ENCODE measurements around the gene CHRNB2.
"Not testable (repeated sequence)": the region's sequence is repeated elsewhere in the genome, so short reads cannot be mapped to it uniquely, and the experiment has no call there.

The CHRNB2 gene

DNA sequence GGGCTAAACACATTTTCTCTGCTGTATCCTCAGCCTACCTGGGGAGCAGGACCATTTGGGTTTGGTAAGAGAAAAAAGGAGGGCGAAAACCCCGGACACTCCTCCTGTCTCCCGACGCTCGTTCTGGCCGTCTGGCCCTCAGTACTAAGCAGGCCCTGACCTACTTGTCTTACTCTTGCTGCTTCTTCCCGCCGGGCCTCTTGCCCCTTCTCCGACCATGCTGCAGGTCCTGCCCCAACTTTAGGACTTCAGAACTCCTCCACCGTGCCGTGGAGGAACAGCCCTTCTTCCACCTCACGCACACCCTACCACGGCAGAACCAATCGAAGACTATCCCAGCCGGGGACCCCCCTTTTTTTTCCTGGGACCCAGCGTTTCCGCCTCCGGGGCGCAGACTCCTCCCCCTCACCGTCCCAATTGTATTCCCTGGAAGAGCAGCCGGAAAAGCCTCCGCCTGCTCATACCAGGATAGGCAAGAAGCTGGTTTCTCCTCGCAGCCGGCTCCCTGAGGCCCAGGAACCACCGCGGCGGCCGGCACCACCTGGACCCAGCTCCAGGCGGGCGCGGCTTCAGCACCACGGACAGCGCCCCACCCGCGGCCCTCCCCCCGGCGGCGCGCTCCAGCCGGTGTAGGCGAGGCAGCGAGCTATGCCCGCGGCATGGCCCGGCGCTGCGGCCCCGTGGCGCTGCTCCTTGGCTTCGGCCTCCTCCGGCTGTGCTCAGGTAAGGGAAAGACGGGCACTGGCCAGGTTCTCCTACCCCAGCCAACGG, at the start of gene CHRNB2:
CHRNB2 (plus strand) TSS at position 393 of the 771 bp plus-strand sequence; CDS start at position 660, 267 bp downstream.
- DNase-seq (ENCODE audit: extremely low read depth in 1 of 2, low read depth in 1 of 2): peak; percentile 27 to 50

GRCh38 chr1:154519591-154519991, 48.0 kb upstream of the CHRNB2 start:
- no peak for DNase-seq (ENCODE audit: extremely low read depth in 1 of 2, low read depth in 1 of 2)

DNA sequence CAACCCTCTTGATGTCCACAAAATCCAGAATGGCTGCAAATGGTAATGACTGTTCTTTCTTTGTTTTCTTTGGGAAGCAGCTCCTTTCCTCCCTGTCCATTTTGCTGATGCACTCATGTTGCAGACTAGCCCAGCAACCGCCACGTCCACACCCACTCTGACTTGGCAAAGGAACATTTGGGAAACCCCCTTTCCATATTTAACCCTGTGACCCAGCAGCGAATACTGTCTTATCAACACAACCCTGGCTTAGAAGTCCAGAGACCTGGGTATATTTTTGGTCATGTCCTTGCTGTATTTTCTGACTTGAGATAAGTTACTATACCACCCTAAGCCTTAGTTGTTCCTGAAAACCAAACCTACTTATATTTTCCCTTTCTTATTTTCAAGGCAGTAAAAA, 47.2 kb upstream of the CHRNB2 start:
- no peak for DNase-seq (ENCODE audit: extremely low read depth in 1 of 2, low read depth in 1 of 2)

- no peak for DNase-seq (ENCODE audit: extremely low read depth in 1 of 2, low read depth in 1 of 2)
These were observed 45.9 kb upstream of the CHRNB2 start for GRCh38 chr1:154521695-154522094.

DNA sequence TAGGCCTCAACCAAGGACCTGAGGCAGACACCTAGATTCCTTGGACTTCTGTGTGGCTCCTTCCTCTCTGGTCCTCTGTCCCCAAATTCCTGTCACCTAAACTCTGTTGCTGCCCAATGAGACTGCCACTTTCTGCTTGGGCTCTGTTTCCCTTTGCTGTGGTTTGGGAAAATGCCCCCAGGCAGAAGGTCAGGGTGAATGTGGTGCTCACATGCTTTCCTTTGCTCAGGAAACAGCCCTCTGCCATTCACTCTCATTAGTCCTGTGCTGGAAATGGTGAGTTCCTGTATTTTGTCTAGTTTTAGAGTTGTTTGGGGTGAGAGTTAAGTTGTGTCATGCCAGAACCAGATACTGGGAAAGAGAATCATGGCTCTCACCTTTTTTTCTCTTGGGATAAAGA, 42.7 kb upstream of the CHRNB2 start:
- no peak for DNase-seq (ENCODE audit: extremely low read depth in 1 of 2, low read depth in 1 of 2)

DNA sequence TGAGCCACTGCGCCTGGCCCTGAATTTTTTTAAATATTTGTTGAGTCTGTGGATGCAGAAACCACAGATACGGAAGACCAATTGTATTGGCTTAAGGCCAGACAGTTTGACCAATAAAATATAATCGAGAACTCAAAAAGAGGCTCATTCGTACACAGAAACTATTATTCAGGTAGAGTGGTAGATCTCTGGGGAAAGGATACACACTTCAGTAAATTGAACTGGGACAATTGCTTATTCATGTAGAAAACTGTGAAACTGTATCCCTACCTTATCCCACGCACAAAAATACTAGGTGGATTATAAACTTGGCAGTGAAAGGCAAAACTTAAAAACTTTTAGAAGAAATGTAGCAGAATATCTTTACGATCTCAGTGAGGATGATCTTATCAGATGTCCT, 40.4 kb upstream of the CHRNB2 start:
- no peak for DNase-seq (ENCODE audit: extremely low read depth in 1 of 2, low read depth in 1 of 2)

GRCh38 chr1:154529308-154529707, 38.3 kb upstream of the CHRNB2 start:
- DNase-seq (ENCODE audit: extremely low read depth in 1 of 2, low read depth in 1 of 2): no peak

- not testable (repeated sequence) for DNase-seq (ENCODE audit: extremely low read depth in 1 of 2, low read depth in 1 of 2)
These were observed 35.6 kb upstream of the CHRNB2 start for GRCh38 chr1:154531950-154532349.

DNA sequence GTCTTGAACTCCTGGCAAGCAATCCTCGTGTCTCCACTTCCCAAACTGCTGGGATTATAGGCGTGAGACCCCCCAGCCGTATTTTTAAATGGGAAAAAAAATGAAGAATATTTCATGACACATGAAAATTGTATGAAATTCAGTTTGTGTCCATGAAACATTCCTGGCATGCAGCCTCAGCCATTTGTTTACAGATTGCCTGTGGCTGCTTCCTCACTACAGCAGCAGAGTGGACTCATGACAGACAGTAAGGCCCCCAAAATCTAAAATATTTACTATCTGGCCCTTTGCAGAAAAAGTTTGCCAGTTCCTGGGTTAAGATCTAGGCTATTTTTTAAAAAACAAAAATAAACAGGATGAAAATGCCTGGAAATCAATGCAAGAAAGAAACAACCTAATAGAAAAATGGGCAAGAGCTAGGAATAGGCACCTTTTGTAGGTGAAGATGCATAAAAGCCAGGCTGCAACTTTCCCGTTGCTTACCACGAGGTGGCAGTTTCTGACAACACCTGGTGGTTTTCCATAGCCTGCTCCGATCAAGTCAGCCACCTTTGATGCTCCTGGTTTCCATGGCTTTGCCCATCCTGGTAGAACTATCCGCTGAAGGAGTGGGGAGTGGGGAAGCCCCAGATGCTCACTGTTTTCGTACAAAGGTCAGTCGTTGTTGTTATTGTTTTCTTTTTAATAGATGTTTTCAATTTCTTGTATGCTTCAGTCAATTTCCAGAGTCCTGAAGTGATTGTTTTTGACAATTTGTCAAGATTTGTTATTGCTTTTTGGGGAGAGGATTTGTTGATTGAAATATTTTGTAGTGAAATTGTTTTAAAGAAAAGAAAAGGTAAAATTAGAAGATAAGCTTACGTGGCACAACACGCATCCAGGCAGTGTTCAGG, 33.4 kb upstream of the CHRNB2 start:
- no peak for DNase-seq (ENCODE audit: extremely low read depth in 1 of 2, low read depth in 1 of 2)

DNA sequence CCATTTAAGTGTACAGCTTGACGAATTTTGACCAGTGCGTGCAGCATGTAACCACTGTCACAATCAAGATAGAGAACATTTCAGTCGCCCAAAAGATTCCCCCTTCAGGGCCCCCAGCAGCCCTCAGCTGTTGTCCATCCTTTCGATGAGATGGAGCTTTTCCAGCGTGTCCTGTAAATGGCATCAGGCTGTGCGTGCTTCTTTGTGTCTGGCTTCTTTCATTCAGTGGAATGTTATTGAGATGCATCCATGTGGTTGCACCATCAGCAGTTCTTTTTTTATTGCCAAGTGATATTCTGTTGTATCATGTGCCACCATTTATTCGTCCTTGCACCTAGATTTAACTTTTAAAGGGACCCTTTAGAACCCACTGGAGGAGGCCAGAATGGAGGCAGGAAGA, 31.0 kb upstream of the CHRNB2 start:
- no peak for DNase-seq (ENCODE audit: extremely low read depth in 1 of 2, low read depth in 1 of 2)

GRCh38 chr1:154539486-154540483, 27.8 kb upstream of the CHRNB2 start:
- DNase-seq (ENCODE audit: extremely low read depth in 1 of 2, low read depth in 1 of 2): no peak

DNA sequence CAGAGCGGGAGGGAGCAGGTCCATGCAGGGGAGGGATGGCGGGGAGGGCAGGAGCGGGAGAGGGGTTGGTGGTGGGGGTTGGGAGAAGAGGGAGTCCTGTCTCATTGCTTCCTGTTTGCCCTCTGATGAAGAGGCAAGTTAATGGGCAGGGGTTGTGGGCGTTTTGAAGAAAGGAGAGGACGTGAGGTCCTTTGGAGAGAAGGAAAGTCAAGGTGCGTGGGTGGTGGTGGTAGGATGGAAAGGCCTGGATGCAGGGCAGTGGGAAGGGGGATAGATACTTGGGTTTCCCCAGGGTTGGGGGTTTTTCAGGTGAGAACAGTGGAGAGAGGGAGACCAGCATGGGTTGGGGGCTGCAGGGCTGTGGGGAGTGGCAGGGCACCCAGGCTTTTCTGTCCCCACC, 26.3 kb upstream of the CHRNB2 start:
- DNase-seq (ENCODE audit: extremely low read depth in 1 of 2, low read depth in 1 of 2): no peak

DNA sequence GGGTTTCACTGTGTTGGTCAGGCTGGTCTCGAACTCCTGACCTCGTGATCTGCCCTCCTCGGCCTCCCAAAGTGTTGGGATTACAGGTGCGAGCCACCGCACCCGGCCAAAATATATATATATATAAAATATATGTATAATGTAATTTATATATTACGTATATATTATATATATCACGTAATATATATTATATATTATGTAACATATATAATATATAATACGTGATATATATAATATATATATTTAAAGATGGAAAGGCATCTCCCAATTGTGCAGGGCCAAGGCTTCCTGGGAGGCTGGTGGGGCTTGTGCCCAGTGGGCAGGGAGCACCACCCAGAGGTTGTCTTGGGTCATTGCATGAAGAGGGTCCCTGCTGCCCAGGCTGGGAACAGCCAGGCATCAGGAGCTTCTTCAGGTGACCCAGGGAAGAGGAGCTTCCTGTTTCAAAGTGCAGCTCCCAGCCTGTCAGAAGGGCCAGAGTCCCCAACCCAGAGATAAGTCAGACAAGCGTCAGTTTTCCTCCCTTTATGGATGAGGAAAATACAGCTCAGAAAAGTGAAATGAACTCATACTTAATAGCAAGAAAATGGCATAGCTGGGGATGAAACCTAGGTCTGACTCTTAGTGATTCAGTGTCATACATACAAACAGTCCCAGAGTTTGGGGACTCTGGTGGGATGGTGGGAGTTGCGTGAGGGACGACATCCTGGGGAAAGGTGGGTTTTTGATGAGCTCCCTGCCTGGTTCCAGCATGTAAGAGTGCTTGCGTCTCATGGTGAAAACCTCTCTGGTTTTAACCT, 21.1 kb upstream of the CHRNB2 start:
- peak; percentile 32 to 35 for DNase-seq (ENCODE audit: extremely low read depth in 1 of 2, low read depth in 1 of 2)

DNA sequence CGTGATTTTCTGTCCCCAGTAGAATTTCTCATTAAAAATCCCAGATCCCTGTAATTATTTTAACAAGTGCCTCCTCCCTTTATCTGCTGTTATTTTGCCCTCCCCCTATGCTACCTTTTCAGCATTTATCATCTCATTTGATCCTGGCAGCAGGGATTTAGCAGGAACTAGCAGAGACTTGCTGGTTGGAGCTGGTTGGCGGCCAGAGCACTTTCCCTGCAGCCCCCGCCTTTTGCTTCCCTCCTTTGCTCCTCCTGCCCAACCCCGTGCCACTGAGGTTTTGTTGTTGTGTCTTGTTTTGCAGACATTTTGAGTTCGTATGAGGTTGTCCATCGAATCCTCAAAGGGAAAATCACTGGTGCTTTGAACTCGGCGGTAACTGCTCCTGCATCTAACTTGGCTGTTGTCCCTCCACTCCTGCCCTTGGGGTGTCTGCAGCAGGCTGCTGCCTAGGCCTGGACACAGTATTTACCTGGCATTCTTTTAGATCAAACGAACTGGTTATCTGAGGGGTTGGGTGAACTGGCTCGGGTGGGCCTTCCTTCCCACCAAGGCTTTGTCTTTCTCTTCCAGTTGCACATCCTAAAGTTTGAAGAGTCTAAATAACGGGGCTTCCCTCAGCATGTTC, 20.4 kb upstream of the CHRNB2 start:
- DNase-seq (ENCODE audit: extremely low read depth in 1 of 2, low read depth in 1 of 2): no peak

GRCh38 chr1:154548028-154548427, 19.6 kb upstream of the CHRNB2 start:
- no peak for DNase-seq (ENCODE audit: extremely low read depth in 1 of 2, low read depth in 1 of 2)

DNA sequence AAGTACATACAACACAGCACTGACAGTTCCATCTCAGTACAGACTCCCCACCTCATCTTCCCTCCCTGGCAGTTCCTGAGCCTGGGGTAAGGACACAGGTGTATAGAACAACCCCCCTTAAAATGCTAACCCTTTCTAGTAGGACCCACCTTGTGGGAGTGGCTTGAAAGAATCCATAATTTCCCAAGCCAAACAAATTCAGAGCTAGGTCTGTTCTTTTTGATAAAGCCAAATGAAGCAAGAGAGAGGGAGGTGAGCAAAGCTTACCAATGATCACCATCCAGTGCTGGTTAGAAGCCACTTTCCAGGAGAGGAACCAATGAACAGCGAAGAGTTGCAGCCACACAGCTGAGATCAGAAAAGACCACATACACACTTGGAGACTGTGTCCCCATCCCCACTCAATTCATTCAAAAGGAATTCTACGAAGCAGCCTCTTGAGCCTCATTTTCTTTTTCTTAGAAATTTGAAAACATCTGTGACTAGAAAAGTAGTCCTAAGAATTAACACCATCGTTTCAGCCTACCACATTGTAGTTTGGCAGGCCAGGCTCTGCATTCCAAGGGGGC, 18.3 kb upstream of the CHRNB2 start:
- DNase-seq (ENCODE audit: extremely low read depth in 1 of 2, low read depth in 1 of 2): no peak

- DNase-seq (ENCODE audit: extremely low read depth in 1 of 2, low read depth in 1 of 2): no peak
These were observed 17.5 kb upstream of the CHRNB2 start for GRCh38 chr1:154550070-154550469.

GRCh38 chr1:154550657-154551056, 16.9 kb upstream of the CHRNB2 start:
- DNase-seq (ENCODE audit: extremely low read depth in 1 of 2, low read depth in 1 of 2): no peak

- no peak for DNase-seq (ENCODE audit: extremely low read depth in 1 of 2, low read depth in 1 of 2)
These were observed 16.1 kb upstream of the CHRNB2 start for GRCh38 chr1:154551474-154551873.
